ENCODE data around the gene TCEA2.
"Not testable (repeated sequence)": the region's sequence is repeated elsewhere in the genome, so short reads cannot be mapped to it uniquely, and the experiment has no call there.

Gene TCEA2

DNA sequence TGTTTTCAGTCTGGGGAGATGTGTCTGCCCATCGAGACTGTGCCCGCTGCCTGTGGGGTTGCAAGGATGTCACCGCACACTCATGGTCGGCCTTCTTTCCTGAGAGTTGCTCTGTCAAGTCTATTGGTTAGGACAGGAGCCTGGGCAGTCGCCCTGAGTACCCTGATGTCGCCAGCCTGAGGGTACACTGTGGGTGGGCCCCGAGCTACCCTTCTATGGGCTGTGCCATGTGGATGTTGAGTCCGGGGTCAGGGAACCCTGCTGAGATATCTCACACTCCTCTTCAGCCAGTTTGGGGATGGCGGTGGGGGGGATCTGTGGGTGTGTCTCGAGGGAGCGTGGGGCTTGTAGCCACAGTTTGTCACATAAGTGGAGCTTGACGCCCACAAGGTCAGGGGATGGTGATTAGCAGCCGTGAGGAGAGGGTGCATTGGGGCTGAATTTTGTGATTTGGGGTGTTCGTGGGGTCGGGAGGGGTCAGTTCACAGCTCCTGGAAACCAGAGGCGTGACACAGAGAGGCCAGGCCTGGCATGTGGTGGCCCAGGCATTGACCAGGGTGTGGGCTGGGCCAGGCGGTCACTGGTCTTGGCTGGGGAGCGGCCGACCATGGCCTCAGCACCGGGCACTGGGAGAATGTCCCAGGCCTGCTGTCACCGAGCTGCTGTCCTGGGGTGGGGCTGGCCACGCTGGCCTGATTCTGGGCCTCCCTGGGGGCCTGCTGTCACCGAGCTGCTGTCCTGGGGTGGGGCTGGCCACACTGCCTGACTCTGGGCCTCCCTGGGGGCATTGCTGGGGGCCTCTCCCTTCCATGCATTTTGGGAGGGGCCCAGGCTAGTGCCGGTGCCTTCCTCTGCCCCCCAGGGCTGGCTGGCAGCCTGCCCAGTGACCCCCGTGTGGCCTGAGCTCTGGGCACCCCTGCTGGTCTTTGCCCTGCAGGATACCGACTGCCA is 46.0 kb downstream of the TCEA2 start:
- no peak for DNase-seq (ENCODE audit: low read depth)

DNA sequence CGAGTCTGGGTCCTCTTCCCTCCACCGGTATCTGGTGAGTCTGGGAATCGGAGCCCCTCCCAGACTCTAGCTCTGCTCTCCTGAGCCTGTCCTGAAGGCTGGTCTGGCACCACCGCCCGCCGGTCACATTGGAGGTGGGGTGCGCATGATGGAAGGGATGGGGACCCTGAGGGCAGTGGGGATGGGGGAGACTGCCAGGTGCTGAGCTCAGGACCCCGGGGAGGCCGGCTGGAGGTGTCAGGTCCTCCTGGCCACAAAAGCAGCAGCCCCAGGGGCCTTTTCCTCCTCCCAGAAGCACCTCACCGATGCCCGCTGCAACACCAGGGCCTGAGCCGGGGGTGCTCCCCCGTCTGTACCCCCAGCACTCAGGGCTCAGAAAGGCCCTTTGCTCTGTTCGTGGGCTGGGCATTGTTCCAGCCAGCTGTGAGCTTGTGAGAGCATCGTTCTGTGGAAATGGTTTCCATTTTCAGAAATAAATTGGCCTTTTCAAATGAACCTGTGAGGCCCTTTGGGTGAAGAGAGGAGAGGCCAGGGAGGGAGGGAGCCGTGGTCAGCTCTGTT is 46.9 kb downstream of the TCEA2 start:
- DNase-seq (ENCODE audit: low read depth) = no peak

DNA sequence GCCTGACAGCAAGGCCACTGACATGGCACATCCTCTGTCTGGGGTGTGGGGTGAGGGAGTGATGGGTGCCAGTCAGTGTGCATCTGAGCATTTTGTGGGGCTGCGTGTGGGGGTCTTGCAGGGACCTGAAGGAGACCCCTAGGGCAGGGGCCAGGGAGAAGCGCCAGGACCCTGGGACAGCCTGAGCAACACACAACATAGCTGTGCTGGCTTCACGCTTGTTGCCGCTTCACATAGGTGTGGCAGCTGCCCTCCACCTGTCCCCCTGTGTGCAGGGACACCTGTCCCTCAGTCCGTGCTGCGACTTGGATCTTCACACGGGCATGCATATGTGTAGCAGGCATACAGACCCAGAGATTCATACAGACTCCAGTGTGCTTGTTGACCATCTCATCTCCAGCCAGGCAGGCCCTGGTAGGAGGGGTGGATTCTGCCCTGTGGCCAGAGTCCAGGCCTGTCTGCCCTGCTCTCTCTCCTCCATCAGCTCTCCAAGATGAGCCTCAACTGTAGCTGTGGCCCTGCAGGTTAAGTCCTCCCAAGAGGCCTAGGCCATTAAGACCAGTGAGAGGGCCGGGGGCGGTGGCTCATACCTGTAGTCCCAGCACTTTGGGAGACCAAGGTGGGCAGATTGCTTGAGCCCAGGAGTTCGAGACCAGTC is 47.5 kb downstream of the TCEA2 start:
- no peak for DNase-seq (ENCODE audit: low read depth)

DNA sequence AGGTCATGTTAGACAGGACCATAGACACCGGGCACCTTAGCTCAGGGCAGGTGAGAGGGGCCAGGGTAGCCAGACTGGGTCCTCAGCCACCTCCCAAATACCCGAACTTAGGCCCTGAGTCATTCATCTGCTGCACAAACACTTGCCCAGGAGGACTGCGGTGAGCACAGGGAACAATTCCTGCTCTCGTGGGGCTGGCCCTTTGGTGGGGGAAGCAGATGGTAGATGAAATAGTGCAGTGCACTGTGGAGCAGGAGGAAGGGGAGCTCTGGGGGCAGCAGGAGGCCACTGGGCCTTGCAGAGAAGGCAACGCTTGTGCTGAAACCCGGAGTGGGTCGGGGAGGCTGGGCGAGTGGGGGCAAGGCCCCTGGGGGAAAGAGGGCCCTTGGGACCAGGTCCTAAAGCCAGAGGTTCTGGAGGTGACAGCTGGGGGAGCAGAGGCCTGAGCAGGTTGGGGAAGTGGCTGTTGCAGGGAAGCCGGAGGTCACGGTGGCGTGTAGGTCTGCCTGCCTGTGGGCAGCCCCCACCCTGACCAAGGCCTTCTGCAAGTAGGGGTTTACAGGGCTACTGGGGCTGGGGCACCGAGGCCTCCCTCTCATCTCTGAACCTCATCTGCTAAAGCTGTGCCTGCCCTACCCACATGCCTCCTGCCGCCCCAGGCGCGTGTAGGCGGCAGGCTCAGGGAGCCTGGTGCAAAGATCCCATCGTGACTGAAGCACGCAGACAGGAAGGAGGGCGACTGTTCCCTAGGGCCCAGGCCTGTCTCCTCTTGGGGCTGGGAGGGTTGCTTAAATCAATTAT is 49.0 kb downstream of the TCEA2 start:
- DNase-seq (ENCODE audit: low read depth) = no peak

DNA sequence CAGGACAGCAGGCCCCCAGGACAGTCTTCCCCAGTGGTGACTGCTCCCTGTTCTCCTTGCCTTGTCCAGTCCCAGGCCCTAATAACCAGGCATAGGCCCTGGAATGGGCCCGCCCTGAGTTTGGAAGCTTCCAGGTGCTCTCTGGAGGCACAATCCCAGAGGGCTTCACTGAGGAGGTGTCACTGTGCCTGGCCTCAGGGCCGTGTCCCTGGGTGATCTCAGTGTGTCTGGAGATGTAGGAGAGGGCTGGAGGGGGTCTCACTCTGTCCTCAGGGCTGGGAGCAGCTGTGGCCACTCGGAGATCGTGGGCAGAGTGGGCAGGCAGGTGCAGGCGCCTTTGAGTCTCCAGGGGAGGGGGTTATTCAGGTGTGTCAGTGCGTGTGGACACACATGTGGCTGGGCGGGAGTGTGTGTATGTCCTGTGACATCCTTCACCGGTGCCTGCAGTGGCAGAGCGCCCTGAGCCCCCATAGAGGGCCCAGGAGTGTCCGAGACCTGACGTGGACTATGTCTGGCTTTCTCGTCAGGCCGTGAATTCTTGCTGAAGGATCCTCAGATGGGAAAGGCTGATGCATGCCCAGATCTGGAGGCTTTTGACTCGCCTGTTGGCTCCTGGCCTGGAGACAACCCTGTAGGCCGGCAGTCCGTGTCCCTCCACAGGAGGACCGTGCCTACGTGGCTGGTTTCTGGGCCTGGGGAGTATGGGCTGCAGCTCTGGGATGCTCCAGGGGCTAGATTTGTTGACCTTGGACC is 49.9 kb downstream of the TCEA2 start:
- no peak for DNase-seq (ENCODE audit: low read depth)

DNA sequence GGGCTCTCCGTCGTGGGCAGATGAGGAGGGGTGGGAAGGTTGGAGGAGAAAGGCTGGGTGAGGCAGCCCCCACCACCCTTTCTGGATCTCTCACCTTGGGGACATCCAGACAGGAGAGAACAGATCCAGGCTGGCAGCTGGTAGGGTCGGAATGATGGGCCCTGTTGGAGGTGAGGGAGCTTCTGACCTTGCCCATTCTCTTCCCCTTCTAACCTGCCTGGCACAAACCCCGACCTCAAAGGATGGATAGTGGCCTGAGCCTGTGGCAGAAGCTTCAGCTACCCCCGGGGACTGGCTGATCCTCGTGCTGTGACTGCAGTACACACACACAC is 50.4 kb downstream of the TCEA2 start:
- DNase-seq (ENCODE audit: low read depth) = no peak

DNA sequence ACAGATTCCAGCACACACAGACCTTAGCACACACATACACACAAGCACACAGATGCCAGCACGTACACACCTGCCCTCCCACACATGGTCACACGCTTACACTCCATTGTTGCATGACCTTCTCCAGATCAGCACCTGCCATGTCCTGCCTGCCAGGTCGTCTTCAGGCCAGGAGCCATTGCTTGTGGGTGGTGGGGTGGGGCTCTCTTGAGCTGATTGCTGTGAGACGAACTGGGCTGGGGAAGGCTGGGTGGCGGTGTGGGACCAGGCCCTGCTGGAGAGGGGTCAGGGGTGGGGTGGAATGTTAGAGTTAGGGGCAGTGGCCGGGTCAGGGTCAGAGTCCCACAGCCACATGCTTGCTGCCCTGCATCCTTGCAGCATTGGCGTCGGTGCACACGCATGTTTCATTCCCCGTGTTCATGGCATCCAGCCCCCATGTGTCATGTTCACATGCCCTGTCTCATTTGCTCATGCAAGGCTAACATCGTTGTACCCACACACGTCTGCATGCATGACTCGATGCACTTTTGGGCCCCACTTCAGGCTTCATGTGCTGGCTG is 50.9 kb downstream of the TCEA2 start:
- DNase-seq (ENCODE audit: low read depth) = no peak

DNA sequence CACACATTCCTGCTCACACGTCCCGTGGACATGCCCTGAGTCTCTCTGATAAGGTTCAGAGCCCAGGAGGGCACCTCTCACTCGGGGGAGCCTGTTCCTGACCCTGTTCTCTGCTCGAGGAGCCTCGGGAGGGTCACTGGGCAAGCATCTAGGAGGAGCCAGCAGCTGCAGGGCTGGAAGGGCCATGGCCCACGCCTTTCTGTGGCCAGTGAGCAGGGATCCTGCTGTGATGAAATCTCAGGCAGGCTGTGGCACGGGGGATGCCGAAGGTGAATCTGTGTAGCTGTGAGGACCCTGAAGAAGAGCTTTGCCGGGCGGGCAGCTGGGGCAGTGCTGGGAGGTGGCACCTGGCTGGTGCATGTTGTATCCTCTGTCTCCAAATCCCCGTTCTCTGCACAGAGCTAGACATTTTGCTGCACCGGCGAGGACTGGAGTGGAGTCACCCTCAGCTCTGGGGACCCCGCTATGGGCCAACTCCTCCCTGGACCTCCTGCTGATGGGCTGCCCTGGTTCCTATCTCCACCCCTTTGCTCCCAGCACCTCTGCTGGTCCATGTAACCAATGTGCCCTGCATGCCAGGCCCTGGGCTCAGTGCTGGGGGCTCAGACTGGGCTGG is 51.5 kb downstream of the TCEA2 start:
- DNase-seq (ENCODE audit: low read depth) = no peak

DNA sequence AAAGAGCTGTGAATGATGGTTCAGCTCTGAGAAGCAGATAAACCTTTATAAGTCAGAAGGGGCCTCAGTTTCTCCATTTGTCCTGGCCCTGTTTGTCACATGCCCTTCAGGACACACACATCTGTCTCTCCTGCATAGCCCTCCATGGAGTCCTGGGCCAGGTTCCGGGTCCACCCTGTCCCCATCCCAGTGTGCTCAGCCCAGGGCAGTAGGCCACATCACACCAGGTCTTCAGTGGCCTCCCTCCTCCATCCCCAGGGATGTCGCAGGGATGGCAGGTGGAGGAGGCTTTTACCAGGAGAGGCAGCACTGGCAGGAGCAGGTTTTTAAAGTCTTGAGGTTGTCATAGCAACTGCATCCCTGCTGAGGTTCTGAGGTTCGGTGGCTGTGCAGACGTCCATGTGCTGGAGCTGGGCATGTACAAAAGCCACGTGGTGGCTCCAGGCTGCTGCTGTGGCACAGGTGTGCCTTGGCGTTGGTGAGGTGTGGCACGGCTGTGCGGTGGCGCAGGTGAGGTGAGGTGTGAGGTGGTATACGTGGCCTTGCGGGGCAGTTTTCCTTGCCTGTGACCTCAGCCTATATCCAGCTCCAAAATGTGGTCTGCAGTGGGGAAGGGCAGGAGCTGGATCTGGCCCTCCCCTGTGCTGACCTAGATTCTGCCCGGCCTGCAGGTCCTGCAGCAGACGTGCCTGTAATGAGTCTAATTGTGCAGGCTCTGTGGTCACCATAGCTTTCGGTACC is 52.3 kb downstream of the TCEA2 start:
- DNase-seq (ENCODE audit: low read depth) = no peak

DNA sequence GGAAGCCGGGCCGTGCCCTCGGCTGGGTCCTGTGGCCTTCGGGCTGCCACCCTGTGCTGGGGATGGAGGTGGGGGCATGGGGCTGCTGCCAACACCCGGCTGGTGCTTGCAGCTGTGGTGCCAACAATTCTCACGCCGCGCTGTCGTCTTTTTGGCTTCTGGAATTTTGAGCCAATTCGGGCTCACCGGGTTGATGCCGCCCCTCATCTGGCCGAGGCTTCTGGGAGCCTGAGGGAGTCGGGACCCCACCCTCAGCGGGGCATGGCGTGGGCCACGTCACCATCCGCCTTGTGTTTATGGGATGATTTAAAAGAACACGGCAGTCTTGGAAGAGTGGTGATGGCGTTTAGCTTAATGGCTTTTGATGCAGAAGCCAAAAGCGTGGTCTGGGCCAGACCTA is 53.0 kb downstream of the TCEA2 start:
- no peak for DNase-seq (ENCODE audit: low read depth)

DNA sequence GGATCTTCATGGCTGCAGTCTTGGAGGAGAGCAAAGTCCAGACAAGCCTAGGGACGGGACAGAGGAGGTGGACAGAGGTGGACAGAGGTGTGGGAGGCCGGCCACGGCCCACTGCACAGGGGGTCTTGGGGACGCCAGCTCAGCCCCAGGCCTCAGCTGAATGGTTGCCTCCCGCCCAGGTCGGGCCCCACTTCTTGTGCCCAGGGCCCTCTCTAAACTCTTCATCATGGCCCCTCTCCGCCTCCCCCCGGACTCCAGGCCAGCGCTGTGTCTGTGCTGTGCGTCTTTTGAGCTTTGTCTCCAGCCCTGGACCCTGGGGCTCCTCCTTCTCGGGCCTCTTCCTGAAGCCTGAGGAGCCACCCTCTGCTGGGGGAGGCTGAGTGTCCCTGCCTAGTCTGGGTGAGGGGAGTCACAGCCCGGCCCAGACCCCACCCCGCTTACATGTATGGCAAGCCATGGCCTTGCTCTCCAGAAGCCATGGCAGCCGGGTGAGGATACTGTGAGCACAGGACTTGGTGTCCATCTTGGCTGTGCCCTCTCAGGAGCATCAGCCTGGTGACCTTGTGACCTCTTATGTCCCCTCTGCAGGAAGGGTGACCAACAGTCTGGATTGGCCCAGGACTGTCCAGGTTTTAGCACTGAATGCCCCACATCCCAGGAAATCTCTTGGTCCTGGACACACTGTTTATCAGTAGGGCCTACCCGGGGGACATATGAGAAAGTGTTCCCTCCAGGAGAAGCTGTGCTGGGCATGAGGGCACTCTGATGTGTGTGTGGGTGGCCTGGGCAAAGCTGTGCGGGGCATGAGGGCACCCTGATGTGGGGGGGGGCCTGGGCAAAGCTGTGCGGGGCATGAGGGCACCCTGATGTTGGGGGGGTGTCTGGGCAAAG is 53.8 kb downstream of the TCEA2 start:
- DNase-seq (ENCODE audit: low read depth) = no peak

DNA sequence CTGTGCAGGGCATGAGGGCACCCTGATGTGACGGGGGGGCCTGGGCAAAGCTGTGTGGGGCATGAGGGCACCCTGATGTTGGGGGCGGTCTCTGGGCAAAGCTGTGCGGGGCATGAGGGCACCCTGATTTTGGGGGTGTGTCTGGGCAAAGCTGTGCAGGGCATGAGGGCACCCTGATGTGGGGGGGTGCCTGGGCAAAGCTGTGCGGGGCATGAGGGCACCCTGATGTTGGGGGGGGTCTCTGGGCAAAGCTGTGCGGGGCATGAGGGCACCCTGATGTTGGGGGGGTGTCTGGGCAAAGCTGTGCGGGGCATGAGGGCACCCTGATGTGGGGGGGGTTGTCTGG is 54.4 kb downstream of the TCEA2 start:
- DNase-seq (ENCODE audit: low read depth) = not testable (repeated sequence)

DNA sequence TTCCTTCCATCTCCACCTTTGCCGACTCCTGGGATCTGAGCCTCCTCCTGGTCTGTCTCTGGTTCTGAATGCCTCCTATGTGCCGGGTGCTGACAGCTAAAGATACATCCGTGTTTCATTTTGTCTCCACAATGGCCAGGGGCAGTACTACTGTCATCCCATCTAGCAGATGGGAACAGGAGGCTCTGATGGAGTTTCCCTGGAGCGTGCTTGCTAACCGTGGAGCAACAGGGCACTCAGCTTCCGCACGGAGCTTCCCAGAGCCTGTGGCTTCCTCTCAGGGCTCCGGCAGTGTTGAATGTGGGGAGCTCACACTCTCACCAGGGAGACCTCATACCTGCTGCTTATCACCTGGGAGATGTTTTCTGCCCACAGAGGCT is 56.3 kb downstream of the TCEA2 start:
- no peak for DNase-seq (ENCODE audit: low read depth)

DNA sequence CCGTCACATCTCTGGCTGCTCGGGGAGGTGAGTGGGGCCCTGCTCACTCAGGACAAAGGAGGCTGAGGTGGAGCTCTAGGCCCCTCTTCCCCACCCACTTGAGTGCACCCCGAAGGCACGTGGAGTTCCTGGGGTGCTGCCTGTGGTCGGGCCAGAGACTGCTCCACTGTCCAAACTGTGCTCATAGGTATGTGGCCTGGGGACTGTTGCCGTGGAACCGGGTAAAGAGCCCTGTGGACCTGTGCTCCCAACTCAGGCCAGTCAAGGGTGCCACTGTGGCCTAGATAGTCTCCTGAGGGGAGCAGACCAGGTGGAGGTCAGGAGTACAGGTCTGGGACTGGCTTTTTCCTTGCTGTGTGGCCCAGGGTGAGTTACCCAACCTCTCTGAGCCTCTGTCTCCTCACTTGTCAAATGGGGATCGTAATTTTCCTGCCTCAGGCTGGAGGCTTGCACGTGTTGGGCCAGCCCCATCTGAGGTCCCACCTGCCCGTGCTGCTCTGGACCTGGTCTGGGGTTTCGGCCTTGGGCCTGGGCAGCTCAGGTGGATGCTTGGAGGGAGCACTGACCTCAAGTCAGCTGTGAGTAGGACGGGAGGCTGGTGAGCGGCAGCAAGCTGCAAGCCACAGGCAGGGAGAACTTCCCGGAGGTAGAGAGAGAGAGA is 56.8 kb downstream of the TCEA2 start:
- no peak for DNase-seq (ENCODE audit: low read depth)

DNA sequence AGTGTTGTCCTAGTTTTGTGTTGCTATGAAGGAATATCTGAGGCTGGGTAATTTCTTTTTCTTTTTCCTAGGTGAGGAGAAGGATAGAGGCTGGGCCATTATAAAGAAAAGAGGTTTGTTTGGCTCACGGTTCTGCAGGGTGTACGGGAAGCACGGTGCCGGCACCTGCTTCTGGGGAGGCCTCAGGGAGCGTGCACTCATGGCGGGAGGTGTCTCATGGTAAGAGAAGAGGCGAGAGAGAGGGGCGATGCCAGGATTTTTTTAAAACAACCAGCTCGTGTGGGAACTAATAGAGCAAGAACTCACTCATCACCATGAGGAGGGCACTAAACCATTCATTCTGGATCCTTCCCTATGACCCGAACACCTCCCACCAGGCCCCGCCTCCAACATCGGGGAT is 58.6 kb downstream of the TCEA2 start:
- DNase-seq (ENCODE audit: low read depth) = no peak
